WTC11 (cell line): ENCODE measurements around the gene IL1R1. TPM values are rescaled to one million over a fixed set of nuclear protein-coding genes. Genes with fewer than 3 reads are reported as not detected.
"Not testable (repeated sequence)": the region's sequence is repeated elsewhere in the genome, so short reads cannot be mapped to it uniquely, and the experiment has no call there.

ENCODE experiments used
- ATAC-seq: fragments of 200-7000 bp; cut with Tn5 transposase; 2 replicates; pipeline ENCODE4 v1.10.0; 2021; ENCODE audit warnings: mild to moderate bottlenecking, moderate library complexity
- CTCF ChIA-PET: fragments of 300-600 bp; sonication (Branson Sonifier 250); formaldehyde crosslinking; loops from one replicate; lab custom pipeline; 2021; ENCODE audit warnings: antibody characterized with exemption; lab: Charles Lee
- POLR2A ChIA-PET: fragments of 350-600 bp; sonication (Branson Sonifier 250); formaldehyde crosslinking; loops from one replicate; lab custom pipeline; 2021; ENCODE audit warnings: antibody characterized with exemption; lab: Charles Lee
- DNase-seq: peaks from one replicate; pipeline ENCODE4 v3.0.0; 2021; ENCODE audit warnings: low spot score
- H3K27ac Mint-ChIP-seq: 2 replicates; pipeline ENCODE4 v1.8.0; 2021; ENCODE audit warnings: mixed read lengths
- H3K27me3 Mint-ChIP-seq: 2 replicates; pipeline ENCODE4 v1.8.0; 2021; ENCODE audit warnings: low read depth, mild to moderate bottlenecking, moderate library complexity, mixed read lengths
- H3K36me3 Mint-ChIP-seq: 2 replicates; pipeline ENCODE4 v1.8.0; 2021; ENCODE audit warnings: mixed read lengths
- H3K4me1 Mint-ChIP-seq: 2 replicates; pipeline ENCODE4 v1.8.0; 2022; ENCODE audit warnings: mixed read lengths
- H3K4me3 Mint-ChIP-seq: 2 replicates; pipeline ENCODE4 v1.8.0; 2021; ENCODE audit warnings: mild to moderate bottlenecking, moderate library complexity, mixed read lengths
- H3K9me3 Mint-ChIP-seq: 2 replicates; pipeline ENCODE4 v1.8.0; 2021; ENCODE audit warnings: mixed read lengths
- CREM ChIP-seq: sonication (generic); formaldehyde crosslinking; IDR thresholded peaks from 2 replicates; pipeline ENCODE4 v1.8.1; 2022; ENCODE audit warnings: mild to moderate bottlenecking, missing genetic modification reagents, moderate library complexity
- ERG ChIP-seq: fragments of 250-450 bp; sonication (Bioruptor Pico); IDR thresholded peaks from 2 replicates; pipeline ENCODE4 v1.8.0; 2021; ENCODE audit warnings: mild to moderate bottlenecking
- ESRRA ChIP-seq: sonication (generic); formaldehyde crosslinking; IDR thresholded peaks from 2 replicates; pipeline ENCODE4 v1.8.1; 2022; ENCODE audit warnings: mild to moderate bottlenecking, missing genetic modification reagents, borderline replicate concordance
- ETV6 ChIP-seq: sonication (generic); formaldehyde crosslinking; IDR thresholded peaks from 2 replicates; pipeline ENCODE4 v1.8.1; 2022; ENCODE audit warnings: mild to moderate bottlenecking, missing genetic modification reagents
- GABPB1 ChIP-seq: sonication (generic); formaldehyde crosslinking; IDR thresholded peaks from 2 replicates; pipeline ENCODE4 v1.8.1; 2023; ENCODE audit warnings: mild to moderate bottlenecking, missing genetic modification reagents
- GTF2I ChIP-seq: fragments of 250-450 bp; sonication (Bioruptor Pico); conservative IDR thresholded peaks from 2 replicates; pipeline ENCODE4 v1.4.0; 2021; ENCODE audit warnings: mild to moderate bottlenecking
- IRF2 ChIP-seq: sonication (generic); formaldehyde crosslinking; IDR thresholded peaks from 2 replicates; pipeline ENCODE4 v1.8.0; 2022; ENCODE audit warnings: low read depth, missing genetic modification reagents, borderline replicate concordance
- JAZF1 ChIP-seq: fragments of 250-450 bp; sonication (Bioruptor Pico); IDR thresholded peaks from 2 replicates; pipeline ENCODE4 v1.9.0; 2021; ENCODE audit warnings: moderate library complexity, mild to moderate bottlenecking, inconsistent platforms
- KAT7 ChIP-seq: sonication (generic); formaldehyde crosslinking; IDR thresholded peaks from 2 replicates; pipeline ENCODE4 v1.8.1; 2023; ENCODE audit warnings: missing genetic modification reagents, mild to moderate bottlenecking, borderline replicate concordance
- NFATC4 ChIP-seq: fragments of 250-450 bp; sonication (Bioruptor Pico); IDR thresholded peaks from 2 replicates; pipeline ENCODE4 v1.9.0; 2021; ENCODE audit warnings: mild to moderate bottlenecking
- NFE2L1 ChIP-seq: sonication (generic); formaldehyde crosslinking; IDR thresholded peaks from 2 replicates; pipeline ENCODE4 v1.8.1; 2023; ENCODE audit warnings: missing genetic modification reagents
- PREB ChIP-seq: sonication (generic); formaldehyde crosslinking; IDR thresholded peaks from 2 replicates; pipeline ENCODE4 v1.8.1; 2022; ENCODE audit warnings: mild to moderate bottlenecking, missing genetic modification reagents, moderate library complexity, borderline replicate concordance
- RORB ChIP-seq: fragments of 250-450 bp; sonication (Bioruptor Pico); IDR thresholded peaks from 2 replicates; pipeline ENCODE4 v1.9.0; 2021; ENCODE audit warnings: mild to moderate bottlenecking
- TP53 ChIP-seq: sonication (generic); formaldehyde crosslinking; IDR thresholded peaks from 2 replicates; pipeline ENCODE4 v1.8.1; 2023; ENCODE audit warnings: mild to moderate bottlenecking, missing genetic modification reagents
- USF1 ChIP-seq: sonication (generic); formaldehyde crosslinking; IDR thresholded peaks from 2 replicates; pipeline ENCODE4 v1.8.0; 2022; ENCODE audit warnings: mild to moderate bottlenecking, missing genetic modification reagents
- ZBTB21 ChIP-seq: sonication (generic); formaldehyde crosslinking; IDR thresholded peaks from 2 replicates; pipeline ENCODE4 v1.8.1; 2023; ENCODE audit warnings: mild to moderate bottlenecking, missing genetic modification reagents, borderline replicate concordance
- ZMAT4 ChIP-seq: fragments of 250-450 bp; sonication (Bioruptor Pico); IDR thresholded peaks from 2 replicates; pipeline ENCODE4 v1.9.0; 2021; ENCODE audit warnings: mild to moderate bottlenecking
- ZNF121 ChIP-seq: sonication (generic); formaldehyde crosslinking; IDR thresholded peaks from 2 replicates; pipeline ENCODE4 v1.8.0; 2023; ENCODE audit warnings: missing genetic modification reagents
- ZNF232 ChIP-seq: sonication (generic); formaldehyde crosslinking; IDR thresholded peaks from 2 replicates; pipeline ENCODE4 v1.8.0; 2022; ENCODE audit warnings: mild to moderate bottlenecking, missing genetic modification reagents
- ZNF263 ChIP-seq: sonication (generic); formaldehyde crosslinking; IDR thresholded peaks from 2 replicates; pipeline ENCODE4 v1.8.1; 2022; ENCODE audit warnings: low read depth, mild to moderate bottlenecking, moderate library complexity, missing genetic modification reagents
- ZNF317 ChIP-seq: sonication (generic); formaldehyde crosslinking; IDR thresholded peaks from 2 replicates; pipeline ENCODE4 v1.8.1; 2023; ENCODE audit warnings: low read depth, mild to moderate bottlenecking, moderate library complexity, missing genetic modification reagents, borderline replicate concordance
- ZNF396 ChIP-seq: fragments of 250-450 bp; sonication (Bioruptor Pico); IDR thresholded peaks from 2 replicates; pipeline ENCODE4 v1.8.0; 2021; ENCODE audit warnings: mild to moderate bottlenecking, moderate library complexity, borderline replicate concordance
- total RNA-seq: library from RNA; stranded (reverse); gene quantifications from 3 replicates; pipeline ENCODE4 v1.2.3, GENCODE V29; 2021
- TF ChIP-seq, protein P1 (sequence below): sonication (generic); formaldehyde crosslinking; IDR thresholded peaks from 2 replicates; pipeline ENCODE4 v1.8.1; 2023; ENCODE audit warnings: mild to moderate bottlenecking, missing genetic modification reagents, moderate library complexity
- TF ChIP-seq, protein P2 (sequence below): sonication (generic); formaldehyde crosslinking; conservative IDR thresholded peaks from 2 replicates; pipeline ENCODE4 v1.8.1; 2023; ENCODE audit warnings: mild to moderate bottlenecking, low read depth, missing genetic modification reagents, moderate library complexity
- TF ChIP-seq, protein P3 (sequence below): sonication (generic); formaldehyde crosslinking; IDR thresholded peaks from 2 replicates; pipeline ENCODE4 v1.8.1; 2022; ENCODE audit warnings: mild to moderate bottlenecking, moderate library complexity, missing genetic modification reagents
- TF ChIP-seq, protein P4 (sequence below): sonication (generic); formaldehyde crosslinking; IDR thresholded peaks from 2 replicates; pipeline ENCODE4 v1.8.0; 2022; ENCODE audit warnings: mild to moderate bottlenecking, missing genetic modification reagents
- TF ChIP-seq, protein P5 (sequence below): sonication (generic); formaldehyde crosslinking; IDR thresholded peaks from 2 replicates; pipeline ENCODE4 v1.8.0; 2022; ENCODE audit warnings: mild to moderate bottlenecking, missing genetic modification reagents

The IL1R1 gene
- total RNA-seq, 1 experiment from 2014 or later = 0.37 TPM

DNA sequence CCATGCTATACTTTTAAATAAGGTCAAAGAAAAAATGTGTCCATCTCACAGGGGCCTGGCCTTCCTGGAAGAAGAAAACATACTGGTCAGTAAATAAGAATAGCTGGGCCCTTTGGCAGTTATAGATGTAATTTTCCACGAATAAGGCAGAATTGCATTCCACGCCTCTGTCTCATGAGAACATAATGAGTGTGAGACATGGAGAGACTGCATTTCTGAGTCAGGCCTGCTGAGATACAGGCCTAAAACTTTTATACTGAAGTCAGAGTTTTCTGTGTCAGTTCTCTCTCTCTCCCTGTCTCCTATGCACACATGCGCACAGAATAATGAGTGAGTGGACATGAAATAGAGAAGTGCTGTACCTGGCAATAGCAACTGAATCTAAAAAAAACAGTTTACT lies 20.4 kb upstream of the IL1R1 start:
- Mint-ChIP-seq H3K4me3 (no peak overlapping the region), H3K27ac (no peak overlapping the region), H3K27me3 (no peaks in the 10 kb centered on the region), H3K36me3 (no peaks in the 10 kb centered on the region), H3K9me3 (no peaks in the 10 kb centered on the region; the same call in none of the 2 replicates), H3K4me1 (no peaks in the 10 kb centered on the region)
- ChIA-PET CTCF (no interaction called here), POLR2A (no interaction called here)
- ATAC-seq = no peak
- no peak for DNase-seq
- TF ChIP-seq ZNF232 (CRISPR knock-in tag) (no peak), NFE2L1 (CRISPR knock-in tag) (no peak), RORB (no peak), ZNF317 (CRISPR knock-in tag) (no peak), ZNF121 (CRISPR knock-in tag) (no peak), ERG (CRISPR knock-in tag) (no peak), ZBTB21 (no peak), KAT7 (CRISPR knock-in tag) (no peak), JAZF1 (CRISPR knock-in tag) (no peak), GTF2I (no peak), TP53 (CRISPR knock-in tag) (no peak), PREB (no peak), GABPB1 (CRISPR knock-in tag) (no peak), CREM (CRISPR knock-in tag) (no peak), ETV6 (CRISPR knock-in tag) (no peak), USF1 (CRISPR knock-in tag) (no peak)
- TF ChIP-seq, protein P1, sequence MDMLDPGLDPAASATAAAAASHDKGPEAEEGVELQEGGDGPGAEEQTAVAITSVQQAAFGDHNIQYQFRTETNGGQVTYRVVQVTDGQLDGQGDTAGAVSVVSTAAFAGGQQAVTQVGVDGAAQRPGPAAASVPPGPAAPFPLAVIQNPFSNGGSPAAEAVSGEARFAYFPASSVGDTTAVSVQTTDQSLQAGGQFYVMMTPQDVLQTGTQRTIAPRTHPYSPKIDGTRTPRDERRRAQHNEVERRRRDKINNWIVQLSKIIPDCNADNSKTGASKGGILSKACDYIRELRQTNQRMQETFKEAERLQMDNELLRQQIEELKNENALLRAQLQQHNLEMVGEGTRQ (CRISPR knock-in tag) = no peak
- TF ChIP-seq, protein P2, sequence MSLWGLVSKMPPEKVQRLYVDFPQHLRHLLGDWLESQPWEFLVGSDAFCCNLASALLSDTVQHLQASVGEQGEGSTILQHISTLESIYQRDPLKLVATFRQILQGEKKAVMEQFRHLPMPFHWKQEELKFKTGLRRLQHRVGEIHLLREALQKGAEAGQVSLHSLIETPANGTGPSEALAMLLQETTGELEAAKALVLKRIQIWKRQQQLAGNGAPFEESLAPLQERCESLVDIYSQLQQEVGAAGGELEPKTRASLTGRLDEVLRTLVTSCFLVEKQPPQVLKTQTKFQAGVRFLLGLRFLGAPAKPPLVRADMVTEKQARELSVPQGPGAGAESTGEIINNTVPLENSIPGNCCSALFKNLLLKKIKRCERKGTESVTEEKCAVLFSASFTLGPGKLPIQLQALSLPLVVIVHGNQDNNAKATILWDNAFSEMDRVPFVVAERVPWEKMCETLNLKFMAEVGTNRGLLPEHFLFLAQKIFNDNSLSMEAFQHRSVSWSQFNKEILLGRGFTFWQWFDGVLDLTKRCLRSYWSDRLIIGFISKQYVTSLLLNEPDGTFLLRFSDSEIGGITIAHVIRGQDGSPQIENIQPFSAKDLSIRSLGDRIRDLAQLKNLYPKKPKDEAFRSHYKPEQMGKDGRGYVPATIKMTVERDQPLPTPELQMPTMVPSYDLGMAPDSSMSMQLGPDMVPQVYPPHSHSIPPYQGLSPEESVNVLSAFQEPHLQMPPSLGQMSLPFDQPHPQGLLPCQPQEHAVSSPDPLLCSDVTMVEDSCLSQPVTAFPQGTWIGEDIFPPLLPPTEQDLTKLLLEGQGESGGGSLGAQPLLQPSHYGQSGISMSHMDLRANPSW (CRISPR knock-in tag) = no peak

DNA sequence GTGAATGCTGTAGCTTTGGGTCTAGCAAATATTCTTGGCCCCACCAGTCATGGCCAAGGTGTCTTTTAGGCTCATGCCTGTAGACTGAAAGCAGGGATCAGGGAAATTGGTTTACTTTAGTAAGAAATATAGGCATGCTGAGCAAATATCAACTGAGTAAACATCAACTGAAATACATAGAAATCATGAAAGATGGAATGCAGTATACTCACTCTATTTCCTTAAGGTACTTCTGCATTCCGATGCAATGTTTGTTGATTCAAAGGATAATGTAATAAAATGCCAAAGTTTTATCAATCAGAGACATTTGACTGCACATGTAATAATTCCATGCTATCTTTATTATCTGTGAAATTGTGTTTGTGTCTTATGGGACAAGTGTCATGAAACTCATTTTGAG lies 19.6 kb upstream of the IL1R1 start:
- ATAC-seq (no peak), DNase-seq (no peak)
- no peaks in the 10 kb centered on the region for H3K36me3 Mint-ChIP-seq
- no peak overlapping the region for H3K4me3 Mint-ChIP-seq
- no peaks in the 10 kb centered on the region; the same call in none of the 2 replicates for H3K9me3 Mint-ChIP-seq
- no peak overlapping the region for H3K27ac Mint-ChIP-seq
- TF ChIP-seq NFATC4 (CRISPR knock-in tag) (no peak), IRF2 (CRISPR knock-in tag) (no peak), ZNF263 (no peak), ZNF396 (CRISPR knock-in tag) (no peak), ESRRA (CRISPR knock-in tag) (no peak), ZMAT4 (CRISPR knock-in tag) (no peak)
- TF ChIP-seq, protein P3, sequence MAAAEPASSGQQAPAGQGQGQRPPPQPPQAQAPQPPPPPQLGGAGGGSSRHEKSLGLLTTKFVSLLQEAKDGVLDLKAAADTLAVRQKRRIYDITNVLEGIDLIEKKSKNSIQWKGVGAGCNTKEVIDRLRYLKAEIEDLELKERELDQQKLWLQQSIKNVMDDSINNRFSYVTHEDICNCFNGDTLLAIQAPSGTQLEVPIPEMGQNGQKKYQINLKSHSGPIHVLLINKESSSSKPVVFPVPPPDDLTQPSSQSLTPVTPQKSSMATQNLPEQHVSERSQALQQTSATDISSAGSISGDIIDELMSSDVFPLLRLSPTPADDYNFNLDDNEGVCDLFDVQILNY = no peak
- TF ChIP-seq, protein P4, sequence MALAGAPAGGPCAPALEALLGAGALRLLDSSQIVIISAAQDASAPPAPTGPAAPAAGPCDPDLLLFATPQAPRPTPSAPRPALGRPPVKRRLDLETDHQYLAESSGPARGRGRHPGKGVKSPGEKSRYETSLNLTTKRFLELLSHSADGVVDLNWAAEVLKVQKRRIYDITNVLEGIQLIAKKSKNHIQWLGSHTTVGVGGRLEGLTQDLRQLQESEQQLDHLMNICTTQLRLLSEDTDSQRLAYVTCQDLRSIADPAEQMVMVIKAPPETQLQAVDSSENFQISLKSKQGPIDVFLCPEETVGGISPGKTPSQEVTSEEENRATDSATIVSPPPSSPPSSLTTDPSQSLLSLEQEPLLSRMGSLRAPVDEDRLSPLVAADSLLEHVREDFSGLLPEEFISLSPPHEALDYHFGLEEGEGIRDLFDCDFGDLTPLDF (CRISPR knock-in tag) = no peak
- TF ChIP-seq, protein P5, sequence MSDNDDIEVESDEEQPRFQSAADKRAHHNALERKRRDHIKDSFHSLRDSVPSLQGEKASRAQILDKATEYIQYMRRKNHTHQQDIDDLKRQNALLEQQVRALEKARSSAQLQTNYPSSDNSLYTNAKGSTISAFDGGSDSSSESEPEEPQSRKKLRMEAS = no peak
- TF ChIP-seq, all 79 proteins: peak for 0
- ChIA-PET CTCF (no interaction called here), POLR2A (no interaction called here)
- H3K27me3 Mint-ChIP-seq = no peaks in the 10 kb centered on the region
- H3K4me1 Mint-ChIP-seq = no peaks in the 10 kb centered on the region

- DNase-seq, H3K9me3 Mint-ChIP-seq, H3K36me3 Mint-ChIP-seq, CTCF ChIA-PET, H3K4me3 Mint-ChIP-seq, H3K4me1 Mint-ChIP-seq, ATAC-seq, H3K27me3 Mint-ChIP-seq, H3K27ac Mint-ChIP-seq: not testable (repeated sequence)
- POLR2A ChIA-PET = interaction anchor here (0.7 kb wide), 1 partner anchor 750 kb away, joined by 3 read pairs; no protein-coding TSS in a partner anchor
These were observed 18.1 kb upstream of the IL1R1 start for GRCh38 chr2:102124421-102124820.
